Hepatocyte (in vitro differentiated cells): Measurements from ENCODE around the gene EFNB3.

ENCODE experiments used
- CTCF ChIP-seq: fragments of 200-600 bp; sonication (generic); IDR thresholded peaks from 2 replicates; pipeline ENCODE4 v1.5.1; 2016; ENCODE audit warnings: antibody characterized with exemption, mild to moderate bottlenecking; ENCODE audit not compliant: poor library complexity
- EZH2 ChIP-seq: fragments of 200-600 bp; sonication (generic); IDR thresholded peaks from 2 replicates; pipeline ENCODE4 v1.6.1; 2016; ENCODE audit warnings: antibody characterized with exemption, mild to moderate bottlenecking, borderline replicate concordance
- EZH2phosphoT487 ChIP-seq: fragments of 200-600 bp; sonication (generic); IDR thresholded peaks from one replicate; pipeline ENCODE4 v1.6.1; 2018; ENCODE audit warnings: antibody characterized with exemption, mild to moderate bottlenecking, low read depth, moderate library complexity; ENCODE audit not compliant: unreplicated experiment, severe bottlenecking

- no peak for TF ChIP-seq CTCF
- TF ChIP-seq EZH2: no peak
- no peak for TF ChIP-seq EZH2phosphoT487
Observed at GRCh38 chr17:7701681-7702080, 3.3 kb upstream of the EFNB3 start.
